DMS 273 treated with DMSO at 0.1 percent for 48 hours (cell line): ENCODE measurements around the gene TM4SF4.

Source experiments
- DNase-seq: peaks from one replicate; lab custom pipeline; 2025; lab: John Stamatoyannopoulos, UW

Gene TM4SF4

DNA sequence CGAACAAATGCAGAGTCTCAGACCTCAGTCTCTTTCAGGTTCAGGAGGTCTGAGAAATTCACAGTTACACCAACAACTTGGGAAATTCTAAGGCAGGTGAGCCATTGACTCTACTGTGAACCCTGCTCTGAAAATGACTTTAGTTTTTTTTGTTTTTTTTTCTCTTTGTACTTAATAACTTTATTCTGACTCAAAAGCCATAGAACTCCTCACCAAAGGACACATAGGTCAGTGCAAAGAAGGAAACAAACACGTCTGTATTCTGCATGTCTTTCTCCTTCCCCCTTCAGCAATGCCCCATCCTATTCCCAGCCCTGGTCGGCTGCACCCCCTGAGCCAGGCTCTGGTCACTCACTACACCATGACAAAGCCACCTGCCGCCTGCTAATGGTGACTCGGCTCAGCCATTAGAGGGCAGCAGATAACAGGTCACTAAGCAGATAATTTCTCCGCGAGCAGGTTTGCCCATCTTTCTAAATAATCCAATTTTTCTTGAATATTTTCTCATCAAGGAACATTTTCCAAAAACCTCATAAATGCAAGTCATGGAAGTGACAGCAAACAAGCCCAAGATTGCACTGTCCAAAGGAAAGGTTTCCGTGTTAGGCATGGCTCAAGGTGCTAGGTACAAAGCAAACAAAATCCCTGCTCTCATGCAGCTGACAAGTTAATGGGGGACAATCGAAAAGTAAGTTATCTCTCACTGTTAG, 37.7 kb downstream of the TM4SF4 start:
- DNase-seq, result peak; percentile 37

DNA sequence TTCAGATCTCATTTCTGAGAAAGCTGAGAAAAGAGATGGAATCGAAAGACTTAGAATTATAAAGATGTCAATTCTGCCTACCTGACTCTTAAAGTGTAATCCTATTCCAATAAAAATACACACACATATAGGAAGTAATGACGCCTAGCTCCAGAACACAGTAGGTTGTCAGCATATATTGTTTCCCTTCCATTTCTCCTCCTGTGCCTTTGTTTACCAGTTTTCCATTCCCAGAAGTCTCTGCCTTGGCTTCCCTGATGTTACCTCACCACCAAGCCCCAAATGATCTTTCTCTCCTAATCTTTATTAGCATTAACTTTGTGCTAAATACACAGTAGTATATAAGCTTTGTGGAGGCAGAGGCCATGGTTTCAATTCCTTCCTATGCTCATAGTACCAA, 40.0 kb downstream of the TM4SF4 start:
- DNase-seq, result no peak

DNA sequence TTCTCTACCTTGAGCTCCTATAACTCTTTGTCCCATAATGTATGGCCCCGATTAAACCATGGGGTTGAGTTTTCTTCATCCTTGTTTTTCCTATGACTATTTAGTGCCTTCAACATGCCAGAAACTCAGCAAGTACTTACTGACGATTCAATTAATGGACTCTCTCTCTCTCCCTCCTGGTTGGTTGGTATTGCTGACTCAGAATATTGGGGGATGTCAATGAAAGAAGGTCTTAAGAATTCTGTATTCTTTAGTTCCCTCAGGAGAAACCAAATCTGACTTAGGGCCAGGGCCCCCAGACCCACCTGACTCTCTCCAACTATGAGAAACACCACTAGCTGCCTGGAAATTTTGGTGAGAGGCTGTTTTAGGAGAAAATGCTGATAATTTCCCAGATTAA, 40.8 kb downstream of the TM4SF4 start:
- no peak for DNase-seq

DNA sequence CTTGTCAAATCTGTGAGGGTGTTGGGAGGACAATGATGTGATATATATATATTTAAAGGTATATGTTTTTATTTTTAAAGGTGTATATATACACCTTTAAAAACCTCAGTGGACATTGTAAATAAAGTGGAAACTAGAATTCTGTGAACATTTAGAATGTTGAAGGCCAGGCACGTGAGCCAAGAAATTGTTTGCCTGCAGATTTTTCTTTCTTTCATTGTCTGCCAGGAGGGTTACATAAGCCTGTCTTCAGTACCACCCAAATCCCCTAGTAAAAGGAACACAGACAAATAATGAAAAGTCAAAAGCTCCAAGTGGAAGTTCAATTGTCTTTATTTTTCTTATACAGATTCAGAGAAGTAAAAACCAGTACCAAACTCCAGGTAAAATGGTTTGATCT, 42.4 kb downstream of the TM4SF4 start:
- DNase-seq, result no peak

DNA sequence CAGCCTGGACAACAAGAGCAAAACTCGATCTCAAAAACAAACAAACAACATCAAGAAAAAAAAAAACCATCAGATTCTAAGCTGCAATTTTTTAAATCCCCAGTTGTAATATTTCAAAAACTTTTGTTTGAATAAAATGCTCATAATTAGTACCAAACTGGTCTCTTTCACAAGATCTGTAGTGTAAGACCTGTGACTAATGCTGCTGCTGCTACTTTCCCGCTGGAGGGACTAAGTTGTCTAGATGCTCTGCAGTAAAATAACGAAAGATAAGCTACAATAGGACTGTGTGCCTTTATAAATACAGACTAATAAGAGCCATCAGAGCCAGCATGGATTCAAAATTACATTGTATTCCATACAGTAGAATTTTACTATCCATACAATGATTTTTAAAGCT, 45.4 kb downstream of the TM4SF4 start:
- DNase-seq, result no peak

DNA sequence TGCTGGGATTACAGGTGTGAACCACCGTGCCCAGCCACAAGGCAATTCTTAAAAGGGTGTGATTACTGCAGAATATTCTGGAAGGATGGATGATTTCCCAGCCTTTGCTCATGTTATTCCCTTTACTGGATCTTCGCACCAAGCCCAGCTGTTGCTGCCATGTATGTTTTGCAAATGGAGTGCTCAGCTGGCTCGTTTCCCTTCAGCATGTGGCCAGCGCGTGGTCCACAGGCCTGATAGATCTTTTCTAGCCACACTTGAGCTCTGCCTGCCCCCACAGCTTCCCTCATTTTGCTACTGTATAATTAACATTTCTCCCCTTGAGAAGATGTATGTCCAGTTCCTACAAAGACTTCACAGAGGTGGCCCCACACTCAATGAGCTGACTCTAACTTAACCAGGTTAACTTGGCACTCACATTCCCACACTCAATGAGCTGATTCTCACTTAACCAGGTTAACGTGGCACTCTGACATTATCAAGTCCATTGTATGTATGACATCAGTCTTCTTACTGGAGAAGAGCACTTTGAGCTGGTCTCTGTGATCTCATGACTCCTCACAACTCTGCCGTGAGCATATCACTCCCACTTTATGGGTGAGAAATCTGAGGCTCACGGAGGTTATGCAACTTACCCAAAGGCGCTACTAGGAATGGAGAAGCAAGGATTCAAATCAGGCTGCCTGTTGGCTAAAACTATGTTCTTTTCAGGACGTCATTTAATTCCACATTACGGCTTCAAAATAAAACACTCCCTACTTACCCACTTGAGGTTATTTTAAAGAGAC, 49.2 kb downstream of the TM4SF4 start:
- no peak for DNase-seq

DNA sequence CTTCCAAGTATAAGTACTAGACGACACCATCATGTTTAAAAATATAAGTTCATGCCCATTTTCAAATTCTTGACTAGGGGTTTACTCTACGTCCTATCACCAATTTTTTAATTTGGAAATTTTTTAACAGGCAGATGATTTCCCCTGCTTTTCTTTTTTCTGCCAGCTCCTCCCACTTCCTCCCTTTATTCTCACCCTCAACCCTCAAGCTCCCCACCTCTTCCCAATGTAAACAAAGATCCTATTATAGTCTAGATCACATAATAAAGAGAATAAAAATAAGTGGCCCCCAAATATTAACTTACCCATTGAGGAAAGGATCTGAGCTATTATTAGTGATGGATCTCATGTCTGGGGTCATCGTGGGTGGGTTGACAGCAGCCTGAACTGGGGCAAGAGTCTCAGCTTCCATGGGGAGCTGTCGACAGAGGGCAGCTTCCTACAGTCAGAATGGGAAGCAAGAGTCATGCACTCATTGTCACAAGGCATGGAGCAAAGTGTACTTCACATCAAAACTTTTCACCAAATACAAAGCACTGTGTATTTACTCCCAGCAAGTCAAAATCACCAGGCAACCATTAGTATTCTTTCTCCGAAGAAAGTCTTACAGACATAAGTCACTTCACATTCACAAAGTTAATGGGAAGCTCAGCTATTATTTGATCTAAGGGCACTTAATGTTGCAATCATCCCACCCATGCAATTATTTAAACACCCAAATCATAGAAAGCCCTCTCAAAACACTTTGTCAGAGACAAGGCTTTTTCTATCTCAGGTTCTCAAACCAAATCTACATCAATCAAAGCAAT, 53.2 kb downstream of the TM4SF4 start:
- no peak for DNase-seq

DNA sequence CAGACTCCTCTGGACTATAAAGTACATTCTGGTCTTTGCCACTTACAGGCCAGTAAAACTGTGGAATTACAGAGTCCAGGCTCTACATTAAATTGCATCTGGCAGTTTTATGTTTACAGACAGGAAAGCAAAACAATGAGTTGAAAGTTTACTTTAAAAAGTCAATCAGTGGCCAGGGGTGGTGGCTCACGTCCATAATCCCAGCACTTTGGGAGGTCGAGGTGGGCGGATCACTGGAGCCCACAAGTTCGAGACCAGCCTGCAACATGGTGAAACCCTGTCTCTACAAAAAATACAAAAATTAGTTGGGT, 53.8 kb downstream of the TM4SF4 start:
- DNase-seq, result no peak

DNA sequence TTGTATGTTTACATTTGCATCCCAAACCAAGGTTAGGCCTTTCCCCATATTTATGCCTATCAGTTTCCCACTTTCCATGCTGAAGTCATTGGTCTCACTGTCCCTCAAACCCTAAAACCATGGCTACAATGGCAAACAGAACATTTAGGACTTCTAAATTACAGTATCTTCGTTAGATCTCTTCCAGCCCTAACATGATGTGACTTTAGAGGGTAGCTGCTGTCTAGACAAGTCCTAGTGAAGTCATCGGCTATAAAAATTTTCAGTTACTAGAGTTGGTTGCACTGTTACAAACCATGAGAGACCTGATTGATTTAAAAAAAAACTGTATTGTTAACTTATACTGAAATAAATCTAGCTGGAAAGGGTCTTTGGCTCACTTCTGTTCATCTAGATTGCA, 54.6 kb downstream of the TM4SF4 start:
- DNase-seq, result no peak

DNA sequence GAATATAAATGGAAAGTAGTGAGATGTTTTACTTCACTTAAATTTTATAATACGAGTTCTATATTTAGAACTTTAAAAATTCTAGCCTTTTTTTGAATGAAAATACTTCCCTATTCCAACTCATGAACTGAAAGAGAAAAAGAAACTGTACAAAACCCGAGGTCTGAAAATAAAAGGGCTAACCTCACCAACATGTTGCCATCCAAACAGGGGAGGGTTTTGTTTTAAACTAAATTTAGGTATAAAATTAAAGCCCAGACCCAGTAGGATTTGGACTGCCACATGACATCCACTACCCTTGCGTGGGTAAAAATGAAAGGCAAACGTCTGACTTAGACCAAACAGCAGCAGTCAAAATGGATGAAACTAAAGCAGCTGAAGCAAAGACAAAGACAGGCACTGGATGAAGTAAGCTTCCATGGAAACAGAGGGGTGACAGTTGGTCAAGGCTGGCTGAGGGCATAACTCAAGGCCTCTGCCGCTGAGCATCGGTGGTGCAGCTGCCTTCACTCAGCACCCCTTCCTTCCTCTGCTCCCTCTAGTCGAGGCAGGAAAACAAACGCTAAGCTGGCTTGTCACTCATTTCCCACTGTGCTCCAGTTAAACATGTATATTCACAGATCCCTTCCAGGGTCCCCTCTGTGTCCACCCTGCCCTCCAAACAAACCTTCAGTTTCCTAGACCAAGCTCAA, 58.1 kb downstream of the TM4SF4 start:
- DNase-seq, result peak; percentile 42

DNA sequence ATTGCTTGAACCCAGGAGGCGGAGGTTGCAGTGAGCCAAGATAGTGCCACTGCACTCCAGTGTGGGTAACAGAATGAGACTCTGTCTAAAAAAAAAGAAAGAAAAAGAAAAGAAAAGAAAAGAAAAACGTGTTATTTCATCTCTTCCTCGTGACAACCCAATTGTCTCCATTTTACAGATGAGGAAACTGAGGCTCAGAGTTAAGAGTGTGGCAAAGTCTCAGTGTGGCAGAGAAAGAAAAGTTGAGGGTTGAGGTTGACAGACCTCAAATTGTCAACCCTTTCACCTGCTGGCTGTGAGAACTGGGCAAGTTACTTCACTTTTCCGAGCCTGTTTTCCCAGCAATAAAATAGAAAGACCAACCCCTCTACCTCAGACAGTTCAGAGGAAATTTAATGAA, 59.6 kb downstream of the TM4SF4 start:
- DNase-seq, result no peak

DNA sequence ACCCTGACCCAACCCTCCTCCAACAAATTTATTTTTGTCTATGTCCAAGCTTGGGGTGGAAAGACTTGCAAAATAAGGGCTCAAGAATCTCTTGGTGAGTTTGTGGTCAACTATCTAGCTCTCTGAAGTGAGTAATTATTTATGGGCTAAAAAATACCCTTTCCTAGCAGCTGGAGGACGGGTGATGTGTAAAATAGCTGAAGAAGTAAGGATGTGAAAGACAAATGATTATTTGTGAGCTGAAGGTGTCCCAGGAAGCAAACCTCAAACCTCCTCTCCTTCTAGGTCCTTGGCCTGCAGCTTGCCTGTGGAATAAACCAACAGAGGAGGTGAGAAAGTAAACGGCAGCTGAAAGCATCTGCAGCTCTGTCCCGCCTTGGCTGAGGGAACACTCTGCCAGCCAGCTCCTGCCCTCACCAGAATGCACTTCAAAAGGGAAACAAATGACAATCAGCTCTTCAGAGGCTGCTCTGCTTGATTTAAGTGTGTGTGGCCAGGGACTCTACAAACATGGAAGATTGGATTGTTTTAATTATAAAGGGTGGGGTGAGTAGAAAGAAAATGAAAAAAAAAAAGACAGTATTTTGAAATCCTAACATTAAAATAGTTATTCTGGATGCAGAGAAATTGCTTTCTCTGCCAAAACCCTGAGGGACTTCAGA, 60.3 kb downstream of the TM4SF4 start:
- no peak for DNase-seq

DNA sequence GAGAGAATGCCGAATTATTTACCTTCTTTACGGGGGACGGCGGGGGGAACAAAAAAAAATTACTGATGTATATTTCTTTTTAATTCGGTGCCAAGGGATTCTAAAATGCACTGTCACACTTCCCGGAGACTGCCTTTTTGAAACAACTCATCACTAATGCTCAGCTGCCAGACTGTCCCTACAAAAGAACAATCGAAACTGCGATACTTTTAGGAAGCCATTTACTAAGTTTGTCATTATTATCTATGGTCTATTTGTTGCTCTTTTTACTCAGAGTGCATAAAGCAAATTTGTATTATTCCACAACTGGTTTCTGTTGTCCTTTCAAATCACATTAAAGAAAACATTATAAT, 60.8 kb downstream of the TM4SF4 start:
- no peak for DNase-seq

DNA sequence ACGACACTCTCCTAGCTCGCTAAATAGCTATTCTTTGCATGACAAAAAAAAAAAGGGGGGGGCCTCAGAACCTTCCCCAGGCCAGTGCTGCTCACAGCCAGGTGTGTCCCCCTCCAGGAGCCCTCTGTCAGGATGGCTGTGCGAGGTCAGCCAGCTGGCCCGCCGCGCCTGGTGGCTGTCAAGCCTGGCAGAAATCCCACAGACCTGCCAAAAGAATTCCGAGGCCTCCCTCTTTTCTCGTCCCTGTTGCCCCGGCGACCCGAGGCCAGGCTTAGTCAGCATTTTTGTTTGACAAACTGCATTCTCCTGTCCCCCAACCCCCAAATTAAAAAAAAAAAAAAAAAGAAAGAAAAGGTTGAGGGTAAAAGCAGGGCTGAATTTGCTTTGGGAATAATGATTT, 61.9 kb downstream of the TM4SF4 start:
- DNase-seq, result no peak

DNA sequence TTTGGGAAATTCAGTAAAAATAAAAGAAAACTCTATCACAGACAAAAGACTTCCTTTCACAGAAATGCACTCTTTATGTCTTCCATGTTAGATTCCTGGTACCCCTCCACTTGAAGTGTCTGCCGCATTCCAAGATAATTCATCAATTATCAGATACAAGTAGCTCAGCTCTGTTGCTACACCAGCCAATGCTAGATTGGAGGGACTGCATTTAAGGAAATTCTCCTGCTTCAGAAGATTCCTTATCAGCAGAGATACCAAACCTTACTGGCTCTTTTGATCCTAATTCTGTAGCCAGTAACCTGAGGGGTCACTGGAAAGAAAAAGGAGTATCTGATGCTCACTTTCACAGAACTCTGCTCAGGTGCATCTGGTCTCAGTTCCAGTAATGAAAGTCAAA, 63.9 kb downstream of the TM4SF4 start:
- DNase-seq, result no peak

DNA sequence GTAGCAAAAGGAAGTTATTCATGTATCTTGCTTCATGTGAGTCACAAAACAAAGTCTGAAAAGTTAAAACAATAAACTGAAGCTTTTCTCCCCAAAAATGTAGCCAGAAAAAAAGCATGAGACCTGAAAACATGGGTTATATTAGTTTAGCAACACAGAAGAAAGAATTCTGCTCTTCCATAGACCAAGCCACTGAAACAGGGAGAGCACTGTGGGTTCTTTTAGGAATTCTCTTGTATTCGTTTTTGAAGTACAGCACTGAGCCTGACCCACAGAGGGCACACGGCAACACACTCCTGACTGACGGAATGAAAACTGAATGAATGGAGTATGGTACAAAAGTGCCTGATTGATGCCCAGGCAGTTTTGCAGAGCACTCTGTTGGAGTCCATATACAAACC, 66.6 kb downstream of the TM4SF4 start:
- no peak for DNase-seq

DNA sequence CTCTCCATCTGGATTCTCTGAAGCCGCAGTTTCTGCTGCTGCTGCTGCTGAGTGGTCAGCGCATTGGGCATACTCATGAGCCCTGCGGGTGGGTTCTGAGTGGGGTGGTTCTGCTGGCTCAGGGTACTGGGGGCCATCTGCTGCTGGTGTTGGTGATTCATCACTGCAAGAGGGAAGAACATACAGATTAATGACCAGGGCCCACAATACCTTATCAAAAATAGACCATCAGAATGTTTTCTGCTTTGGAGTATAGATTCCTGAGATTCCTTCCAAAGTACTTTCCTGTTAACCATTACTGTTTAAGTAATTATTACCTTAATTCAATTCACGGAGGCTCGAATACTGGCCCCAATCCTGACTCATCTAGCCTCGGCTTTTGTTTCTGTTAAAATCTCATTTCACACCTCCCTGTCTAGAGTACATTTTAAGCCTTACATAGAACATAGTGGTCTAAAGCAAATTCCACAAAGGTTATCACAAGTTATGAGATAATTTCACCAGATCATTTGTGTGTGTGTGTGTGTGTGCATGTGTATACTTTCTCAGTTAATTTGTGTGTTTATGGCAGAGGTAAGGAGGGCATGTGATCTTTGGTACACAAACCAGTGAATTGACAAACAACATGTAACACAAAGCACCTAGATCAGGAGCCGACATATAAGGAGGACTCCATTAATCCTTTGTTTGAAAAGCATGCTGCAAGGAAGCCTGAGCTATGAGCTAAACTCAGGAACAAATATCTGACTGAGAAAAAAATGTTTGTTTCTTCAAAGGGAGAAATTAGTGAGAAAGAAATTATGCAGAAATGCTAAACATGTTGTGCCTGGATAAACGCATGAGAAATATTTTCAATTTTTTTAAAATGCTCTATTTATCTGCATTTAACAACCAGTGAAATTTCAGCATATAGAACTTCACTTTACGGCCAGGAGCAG, 68.1 kb downstream of the TM4SF4 start:
- no peak for DNase-seq

DNA sequence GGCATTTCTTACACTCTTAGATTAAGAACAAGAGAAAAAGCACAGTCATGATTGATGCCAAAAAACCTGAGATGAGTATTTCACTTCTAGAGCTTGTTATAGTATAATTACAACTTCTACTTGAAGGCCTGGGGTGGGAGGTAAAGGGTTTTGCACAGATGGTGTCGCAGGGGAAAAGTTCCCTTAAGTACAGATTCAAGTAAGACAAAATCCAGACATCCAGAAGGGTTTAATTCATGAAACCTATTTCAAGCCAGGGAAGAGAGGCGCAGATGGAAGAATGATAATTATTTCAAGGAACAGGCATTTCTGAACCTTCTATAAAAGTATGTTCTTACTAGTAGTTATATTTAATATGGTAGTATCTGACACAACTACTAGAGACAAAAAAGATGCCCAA, 70.6 kb downstream of the TM4SF4 start:
- no peak for DNase-seq

DNA sequence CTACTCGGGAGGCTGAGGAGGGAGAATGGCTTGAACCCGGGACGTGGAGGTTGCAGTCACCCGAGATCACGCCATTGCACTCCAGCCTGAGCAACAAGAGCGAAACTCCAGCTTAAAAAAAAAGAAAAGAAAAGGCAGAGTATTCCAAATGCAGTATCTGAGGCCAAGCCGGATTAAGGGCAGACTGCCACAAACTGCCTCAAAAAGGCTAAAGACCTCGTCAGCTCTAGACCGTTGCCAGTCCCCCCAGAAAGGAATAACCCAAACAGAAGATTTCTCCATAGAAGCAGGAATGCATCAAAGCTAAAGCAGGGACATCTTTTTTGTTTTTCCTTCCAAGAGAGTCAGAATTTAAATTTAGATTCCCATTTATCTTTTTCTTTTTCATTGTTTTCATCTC, 72.9 kb downstream of the TM4SF4 start:
- DNase-seq, result no peak

DNA sequence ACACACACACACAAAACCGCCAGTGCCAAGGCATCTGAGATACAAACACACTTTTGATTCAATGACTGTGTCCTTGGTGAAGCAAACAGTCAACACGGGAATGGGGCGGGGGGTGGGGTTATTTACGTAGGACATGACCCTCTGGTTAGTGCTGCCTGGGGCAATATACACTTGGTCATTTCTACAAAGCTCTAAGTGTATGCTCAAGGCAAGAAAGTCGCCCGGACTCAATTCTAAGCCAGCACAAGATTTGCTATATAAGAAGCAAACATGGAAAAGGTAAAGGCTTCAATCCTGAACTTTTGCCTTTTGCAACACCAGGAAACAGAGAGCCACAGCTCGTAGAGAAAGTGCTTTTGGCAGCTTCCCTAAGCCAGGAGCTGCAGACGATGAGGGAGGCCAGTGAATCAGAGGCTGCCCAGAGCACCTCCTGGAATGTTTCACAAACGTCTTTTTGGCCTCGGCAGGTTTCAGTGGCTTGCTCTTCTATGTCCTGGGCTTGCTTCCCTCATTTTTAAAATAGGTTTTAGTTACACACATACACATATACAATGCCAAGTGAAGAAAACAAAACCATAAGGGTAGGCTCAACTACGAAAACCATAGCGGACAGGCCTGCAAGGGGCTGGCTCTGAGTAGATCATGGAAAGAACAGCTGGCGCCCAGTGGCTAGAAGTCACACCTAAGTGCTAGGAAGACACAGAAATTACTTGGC, 73.6 kb downstream of the TM4SF4 start:
- no peak for DNase-seq
